ENCODE measurements around the gene ERF.

ERF gene

DNA sequence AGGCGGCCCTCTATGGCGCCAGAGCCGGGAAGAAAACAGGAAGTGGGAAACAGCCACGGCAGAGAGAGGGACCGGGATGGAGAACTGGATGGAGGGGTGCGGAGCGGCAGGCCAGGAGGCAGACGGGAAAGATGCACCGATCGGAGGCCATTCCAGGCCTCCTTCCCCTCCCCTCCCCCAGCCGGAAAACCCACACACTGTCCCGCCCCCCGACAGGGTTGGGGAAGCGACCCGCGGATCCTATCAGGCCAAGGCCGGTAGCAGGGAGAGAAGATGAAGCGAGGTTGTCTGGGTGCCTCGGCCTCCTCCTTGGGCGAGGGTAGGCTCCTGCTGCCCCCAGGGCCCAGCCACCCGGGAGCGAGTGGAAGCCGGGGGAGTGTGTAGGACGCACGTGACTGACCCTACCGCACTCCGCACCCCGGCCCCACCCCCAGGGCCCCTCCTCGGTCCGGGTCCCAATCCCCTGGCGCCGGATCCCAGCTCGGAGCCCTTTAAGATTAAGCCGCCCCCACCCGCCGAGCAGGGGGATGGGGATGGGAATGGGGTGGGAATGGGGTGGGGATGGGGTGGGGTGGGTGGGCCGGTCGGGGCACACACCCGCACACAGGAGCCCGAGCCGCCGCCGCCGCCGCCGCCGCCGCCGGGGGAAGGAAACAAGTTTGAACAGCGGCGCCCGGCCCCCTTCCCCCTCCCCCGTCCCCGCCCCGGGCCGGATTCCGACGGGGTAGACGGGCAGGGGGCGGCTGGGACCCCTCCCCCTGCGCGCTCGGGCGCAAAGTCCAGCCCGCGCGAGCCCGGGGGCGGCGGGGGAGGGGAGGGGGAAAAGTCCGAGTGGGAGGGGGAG lies 1.5 kb downstream of the ERF start:
- peak; percentile 60 for DNase-seq

DNA sequence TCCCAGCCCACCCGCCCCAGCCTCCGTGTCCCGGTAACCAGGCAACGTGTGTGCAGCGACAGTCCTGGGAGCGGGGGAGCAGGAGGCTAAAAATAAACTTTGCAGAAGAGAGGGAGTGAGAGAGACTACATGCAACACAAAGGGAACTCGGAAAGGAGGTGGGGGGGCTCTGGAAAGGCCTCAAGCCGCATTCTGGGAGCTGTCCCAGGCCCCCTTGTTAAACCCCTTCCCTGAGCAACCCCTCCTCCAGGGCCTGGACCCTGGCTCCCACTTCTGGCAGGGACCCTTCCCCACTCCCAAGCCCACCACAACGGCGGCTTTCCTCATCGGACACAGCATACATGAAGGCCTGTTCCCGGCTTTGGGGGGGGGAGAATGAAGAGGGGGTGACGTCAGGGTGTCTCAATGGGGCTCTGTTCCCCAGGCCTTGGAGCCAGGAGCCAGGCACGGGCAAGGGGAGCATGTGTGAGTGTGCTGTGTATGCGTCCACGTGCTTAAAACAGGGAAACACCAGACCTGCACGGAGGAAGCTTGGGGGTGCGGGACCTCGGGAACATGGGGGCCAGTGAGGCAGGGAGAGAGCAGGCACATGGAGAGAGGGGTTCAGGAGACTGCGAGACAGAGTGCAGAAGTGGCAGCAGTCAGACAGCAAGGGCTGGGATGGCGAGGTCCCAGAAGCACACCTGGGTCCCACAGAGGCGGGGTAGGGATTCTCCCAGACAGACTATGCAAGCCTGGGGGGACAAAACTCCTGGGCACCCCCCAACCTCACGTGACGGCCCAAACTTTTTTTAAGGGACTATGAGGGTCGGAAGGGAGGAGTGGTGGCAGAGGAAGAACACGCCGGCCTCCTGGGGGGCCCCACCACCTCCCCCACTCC lies 2.3 kb downstream of the ERF start:
- DNase-seq: no peak

- DNase-seq: no peak
Observed at GRCh38 chr19:42251572-42252358, 3.2 kb downstream of the ERF start.

DNA sequence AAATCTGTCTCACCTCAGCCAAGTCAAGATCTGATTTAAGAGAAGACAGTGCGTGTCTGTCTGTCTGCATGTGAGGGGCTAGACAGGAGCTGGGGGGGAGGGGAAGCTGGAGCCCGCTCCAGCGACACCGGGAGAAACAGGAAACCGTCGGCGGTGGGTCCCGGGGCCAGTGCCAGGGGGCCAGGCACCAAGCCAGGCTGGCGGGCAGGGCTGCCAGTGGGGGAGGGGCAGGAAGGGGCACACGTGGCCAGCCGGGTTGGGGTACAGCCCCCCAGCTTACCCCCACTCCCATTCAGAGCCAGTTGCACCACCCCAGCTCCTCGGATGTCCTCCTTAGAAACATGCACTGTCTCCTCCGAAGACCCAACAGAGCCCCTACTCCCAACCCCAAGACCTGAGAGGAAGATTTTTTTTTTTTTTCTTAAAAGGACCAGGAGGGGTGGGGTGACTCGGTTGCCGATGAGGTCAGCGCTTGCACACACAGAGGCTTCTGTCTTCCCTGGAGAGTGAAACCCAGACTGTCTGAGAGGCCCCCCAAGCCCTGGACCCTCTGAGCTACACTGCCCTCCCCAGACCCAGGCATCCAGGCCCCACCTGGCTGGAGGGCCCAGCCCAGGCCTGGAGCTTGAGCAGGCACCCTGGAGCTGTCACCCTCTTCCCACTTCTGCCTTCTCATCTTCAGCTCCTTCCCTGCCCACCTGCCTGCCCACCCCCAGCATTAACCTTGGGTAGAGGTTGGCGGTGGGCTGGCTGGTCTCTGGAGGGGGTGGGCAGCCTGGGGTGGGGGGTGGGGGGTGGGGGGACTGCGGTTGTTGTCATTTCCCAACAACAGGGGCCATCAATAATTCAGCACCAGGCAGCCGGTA lies 4.0 kb downstream of the ERF start:
- DNase-seq: no peak

GRCh38 chr19:42250183-42250665 lies 4.7 kb downstream of the ERF start:
- no peak for DNase-seq

DNA sequence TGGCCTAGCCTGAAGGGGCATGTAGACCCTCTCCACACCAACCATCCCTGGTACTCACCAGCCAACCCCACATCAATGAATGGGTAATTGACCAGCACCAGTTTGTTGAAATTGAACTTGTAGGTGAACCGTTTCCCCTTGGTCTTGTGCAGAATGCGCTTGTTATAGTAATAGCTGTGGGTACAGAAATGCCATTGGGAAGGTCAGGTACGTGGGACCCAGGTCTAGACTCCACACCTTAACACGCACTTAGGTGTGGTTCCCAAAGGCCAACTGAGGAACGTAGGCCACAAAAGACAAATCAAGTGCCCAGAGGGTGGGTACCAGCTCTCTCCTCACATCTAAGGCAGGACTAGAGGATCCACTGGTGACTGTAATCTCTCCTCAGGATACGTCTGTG lies 5.2 kb downstream of the ERF start:
- no peak for DNase-seq

GRCh38 chr19:42249149-42249750 lies 5.7 kb downstream of the ERF start:
- no peak for DNase-seq

DNA sequence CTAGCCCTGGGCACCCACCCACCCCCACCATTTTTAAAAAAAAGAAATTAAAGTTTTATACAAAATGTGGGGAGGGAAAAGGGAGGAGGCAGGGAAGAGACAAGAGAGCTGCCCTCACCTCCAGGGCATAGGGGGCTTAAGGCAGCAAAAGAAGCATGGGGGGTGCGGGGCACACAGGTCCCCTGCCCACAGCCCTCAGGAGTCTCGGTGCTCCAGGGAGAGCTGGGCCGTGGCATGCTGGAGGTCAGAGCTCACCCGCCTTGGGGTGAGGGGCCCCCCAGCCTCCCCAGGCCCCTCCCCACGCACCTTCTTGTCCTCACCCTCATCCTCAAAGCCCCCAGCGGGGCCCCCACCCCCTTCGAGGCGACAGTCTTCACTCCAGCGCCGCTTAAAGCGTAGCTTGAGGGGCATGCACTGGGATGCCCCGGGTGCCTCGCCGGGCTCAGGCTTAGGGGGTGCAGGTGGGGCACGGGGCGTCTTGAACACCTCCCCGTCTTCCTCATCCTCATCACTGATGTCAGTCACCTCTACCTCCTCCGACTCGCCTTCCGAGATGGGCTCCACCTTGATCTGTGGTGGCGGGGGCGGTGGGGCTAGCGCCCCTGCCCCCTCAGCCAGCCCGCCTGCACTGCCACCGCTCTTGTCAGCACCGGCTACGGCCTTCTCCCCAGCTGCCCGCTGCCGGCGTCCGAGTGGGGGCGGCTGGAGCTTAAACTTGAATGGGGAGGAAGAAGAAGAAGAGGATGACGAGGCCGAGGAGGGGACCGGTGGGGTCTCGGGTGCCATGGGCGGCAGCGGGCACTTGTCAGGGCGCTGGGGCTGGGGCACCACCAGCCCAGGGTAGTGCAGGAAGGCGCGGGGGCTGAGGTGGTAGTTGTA lies 6.4 kb downstream of the ERF start:
- no peak for DNase-seq

- DNase-seq: no peak
Observed at GRCh38 chr19:42247640-42248199, 7.2 kb downstream of the ERF start.

GRCh38 chr19:42246922-42247639 lies 7.8 kb downstream of the ERF start:
- DNase-seq: no peak

GRCh38 chr19:42246143-42246921 lies 8.6 kb downstream of the ERF start:
- DNase-seq: no peak

- DNase-seq: no peak
Observed at GRCh38 chr19:42245231-42245630, 9.7 kb downstream of the ERF start.

DNA sequence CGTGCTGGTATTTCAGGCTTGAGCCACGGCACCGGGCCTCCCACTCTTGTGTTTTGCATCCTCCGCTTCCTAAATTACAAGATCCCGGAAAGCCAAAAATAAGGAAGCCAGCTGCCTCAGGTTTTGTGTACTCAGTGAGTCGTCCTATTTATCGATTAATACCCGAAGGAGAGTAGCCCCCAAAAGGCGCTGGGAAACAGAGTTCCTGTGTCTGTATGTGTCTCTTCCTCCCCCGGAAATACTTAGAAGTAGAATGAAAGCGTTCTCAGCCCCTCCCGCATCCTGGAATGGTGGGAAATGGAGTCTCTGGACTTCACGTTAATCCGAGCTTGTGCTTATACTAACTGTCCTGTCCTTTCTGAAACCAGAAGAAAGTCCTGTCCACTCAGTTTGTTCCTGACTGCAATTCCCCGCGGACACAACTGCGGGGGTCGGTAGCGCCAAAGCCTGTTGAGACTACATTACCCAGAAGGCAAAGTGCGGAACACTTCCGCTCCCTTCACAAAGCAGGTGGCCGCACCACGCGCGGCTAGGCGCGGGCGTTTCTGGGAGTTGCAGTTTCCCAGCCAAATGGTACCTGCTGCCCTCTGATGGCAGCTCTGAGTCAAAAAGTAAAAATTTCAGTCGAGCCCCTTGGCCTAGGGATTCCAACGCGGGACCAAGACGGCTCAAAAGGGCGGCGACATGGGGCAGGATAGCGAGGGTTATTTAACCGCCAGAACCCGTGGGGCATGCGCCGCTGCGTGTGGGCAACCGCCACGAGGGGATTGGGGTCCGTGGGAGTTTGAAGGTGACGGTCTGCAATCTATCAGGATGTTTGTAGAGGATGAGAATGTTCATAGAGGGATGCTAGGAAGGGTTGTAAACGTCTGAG lies 10.3 kb downstream of the ERF start:
- peak; percentile 89 for DNase-seq

GRCh38 chr19:42242512-42243409 lies 12.2 kb downstream of the ERF start, which contains the start of gene GSK3A:
Gene GSK3A (minus strand): TSS chr19:42242602. CDS start chr19:42242465, 137 bp downstream.
- DNase-seq: peak; percentile 99

DNA sequence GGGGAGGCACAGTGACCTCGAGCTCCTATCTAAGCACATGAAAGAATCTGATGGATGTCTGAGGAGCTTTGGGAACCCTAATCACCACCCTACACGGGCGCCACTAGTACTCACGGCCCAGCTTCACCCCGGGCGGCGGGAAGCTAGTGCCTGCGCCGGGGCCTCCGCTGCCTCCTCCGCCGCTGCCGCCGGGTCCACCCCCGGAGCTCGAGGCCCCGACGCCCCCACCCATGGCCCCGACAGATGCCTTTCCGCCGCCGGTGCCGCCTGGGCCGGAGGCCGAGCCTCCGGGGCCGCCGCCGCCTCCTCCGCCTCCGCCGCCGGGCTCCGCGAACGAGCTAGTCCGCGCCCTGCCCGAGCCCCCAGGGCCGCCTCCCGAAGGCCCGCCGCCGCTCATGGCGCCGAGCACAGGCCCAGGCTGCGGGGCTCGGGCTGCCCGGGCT lies 12.8 kb downstream of the ERF start:
- no peak for DNase-seq

DNA sequence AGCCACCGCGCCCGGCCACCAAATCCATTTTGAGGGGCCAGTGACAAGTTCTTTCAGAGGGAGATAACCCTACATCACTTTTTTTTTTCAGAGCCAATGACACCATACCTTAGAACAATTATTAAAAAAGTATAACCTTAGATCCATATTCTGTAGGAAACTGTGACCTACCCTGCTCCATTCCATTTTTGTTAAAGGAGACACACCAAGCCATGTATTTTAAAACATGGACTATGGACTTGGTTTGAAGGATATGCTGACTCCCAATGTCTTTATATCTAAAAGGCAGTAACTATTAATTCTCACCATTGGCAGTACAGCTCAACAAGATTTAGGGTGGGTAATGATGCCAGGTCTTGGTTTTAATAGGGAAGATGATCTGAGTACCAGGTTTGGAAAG lies 13.6 kb downstream of the ERF start:
- DNase-seq: no peak
